Neural cell (in vitro differentiated cells): ENCODE data around the gene BMP2K.

Source experiments
- EP300 ChIP-seq: fragments of 450-650 bp; conservative IDR thresholded peaks from 2 replicates; pipeline ENCODE4 v1.6.1; 2014; ENCODE audit warnings: antibody characterized with exemption, mild to moderate bottlenecking, moderate library complexity; ENCODE audit not compliant: poor library complexity, severe bottlenecking
- EZH2 ChIP-seq: fragments of 200-600, 300-800 bp; shearing (Covaris generic), sonication (generic); IDR thresholded peaks from 2 replicates; pipeline ENCODE4 v1.6.1; 2014; ENCODE audit warnings: antibody characterized with exemption, low read length, borderline replicate concordance, mild to moderate bottlenecking; ENCODE audit not compliant: insufficient read depth, poor library complexity, severe bottlenecking
- MXI1 ChIP-seq: fragments of 450-650 bp; conservative IDR thresholded peaks from 2 replicates; pipeline ENCODE4 v1.6.1; 2014; ENCODE audit warnings: antibody characterized with exemption, mild to moderate bottlenecking; ENCODE audit not compliant: poor library complexity, severe bottlenecking
- POLR2AphosphoS5 ChIP-seq: IDR thresholded peaks from 2 replicates; pipeline ENCODE4 v1.6.1; 2012
- RAD21 ChIP-seq: fragments of 450-650 bp; conservative IDR thresholded peaks from 2 replicates; pipeline ENCODE4 v1.6.1; 2014; ENCODE audit warnings: antibody characterized with exemption, mild to moderate bottlenecking, moderate library complexity
- SMC3 ChIP-seq: fragments of 450-650 bp; conservative IDR thresholded peaks from 2 replicates; pipeline ENCODE4 v1.6.1; 2014; ENCODE audit warnings: antibody characterized with exemption, mild to moderate bottlenecking, moderate library complexity; ENCODE audit not compliant: poor library complexity
- TF ChIP-seq, protein P1 (sequence below): fragments of 450-650 bp; IDR thresholded peaks from 2 replicates; pipeline ENCODE4 v1.5.1; 2014; ENCODE audit warnings: antibody characterized with exemption, mild to moderate bottlenecking, moderate library complexity; ENCODE audit not compliant: poor library complexity, severe bottlenecking
- TF ChIP-seq, protein P2 (sequence below): IDR thresholded peaks from 2 replicates; pipeline ENCODE4 v1.6.1; 2012; ENCODE audit warnings: borderline replicate concordance

DNA sequence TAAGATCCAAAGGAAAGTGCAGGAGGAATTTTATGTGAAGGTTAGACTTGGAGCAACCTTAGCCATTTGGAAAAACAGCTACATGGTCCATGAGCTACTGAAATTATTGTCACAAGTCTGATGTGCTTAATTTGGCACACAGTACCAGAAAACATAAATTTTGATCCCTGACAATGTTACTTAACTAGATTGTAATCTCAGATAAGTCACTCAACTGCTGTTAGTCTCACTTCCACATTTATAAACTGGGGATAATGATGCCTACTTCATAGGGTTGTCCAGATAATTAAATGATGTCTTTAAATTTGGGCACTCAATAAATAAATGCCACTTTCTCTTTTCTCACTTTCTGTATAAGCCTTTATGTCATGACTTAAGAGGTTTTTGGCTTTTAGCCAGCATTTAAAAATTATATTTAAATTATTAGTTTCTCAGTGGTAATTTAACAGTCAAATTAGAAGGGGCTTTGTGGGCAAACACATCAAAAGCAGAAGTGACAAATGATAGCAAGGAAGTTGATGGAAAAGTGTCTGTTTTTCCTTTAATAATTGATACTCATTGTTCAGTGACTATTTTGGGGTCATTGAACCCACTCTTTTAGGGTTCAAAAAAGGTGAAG, 104.8 kb downstream of the BMP2K start:
- TF ChIP-seq, protein P1, sequence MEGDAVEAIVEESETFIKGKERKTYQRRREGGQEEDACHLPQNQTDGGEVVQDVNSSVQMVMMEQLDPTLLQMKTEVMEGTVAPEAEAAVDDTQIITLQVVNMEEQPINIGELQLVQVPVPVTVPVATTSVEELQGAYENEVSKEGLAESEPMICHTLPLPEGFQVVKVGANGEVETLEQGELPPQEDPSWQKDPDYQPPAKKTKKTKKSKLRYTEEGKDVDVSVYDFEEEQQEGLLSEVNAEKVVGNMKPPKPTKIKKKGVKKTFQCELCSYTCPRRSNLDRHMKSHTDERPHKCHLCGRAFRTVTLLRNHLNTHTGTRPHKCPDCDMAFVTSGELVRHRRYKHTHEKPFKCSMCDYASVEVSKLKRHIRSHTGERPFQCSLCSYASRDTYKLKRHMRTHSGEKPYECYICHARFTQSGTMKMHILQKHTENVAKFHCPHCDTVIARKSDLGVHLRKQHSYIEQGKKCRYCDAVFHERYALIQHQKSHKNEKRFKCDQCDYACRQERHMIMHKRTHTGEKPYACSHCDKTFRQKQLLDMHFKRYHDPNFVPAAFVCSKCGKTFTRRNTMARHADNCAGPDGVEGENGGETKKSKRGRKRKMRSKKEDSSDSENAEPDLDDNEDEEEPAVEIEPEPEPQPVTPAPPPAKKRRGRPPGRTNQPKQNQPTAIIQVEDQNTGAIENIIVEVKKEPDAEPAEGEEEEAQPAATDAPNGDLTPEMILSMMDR: no peak
- TF ChIP-seq EP300 (no peak), POLR2AphosphoS5 (no peak), EZH2 (no peak), RAD21 (no peak), MXI1 (no peak), SMC3 (no peak)
- TF ChIP-seq, protein P2, sequence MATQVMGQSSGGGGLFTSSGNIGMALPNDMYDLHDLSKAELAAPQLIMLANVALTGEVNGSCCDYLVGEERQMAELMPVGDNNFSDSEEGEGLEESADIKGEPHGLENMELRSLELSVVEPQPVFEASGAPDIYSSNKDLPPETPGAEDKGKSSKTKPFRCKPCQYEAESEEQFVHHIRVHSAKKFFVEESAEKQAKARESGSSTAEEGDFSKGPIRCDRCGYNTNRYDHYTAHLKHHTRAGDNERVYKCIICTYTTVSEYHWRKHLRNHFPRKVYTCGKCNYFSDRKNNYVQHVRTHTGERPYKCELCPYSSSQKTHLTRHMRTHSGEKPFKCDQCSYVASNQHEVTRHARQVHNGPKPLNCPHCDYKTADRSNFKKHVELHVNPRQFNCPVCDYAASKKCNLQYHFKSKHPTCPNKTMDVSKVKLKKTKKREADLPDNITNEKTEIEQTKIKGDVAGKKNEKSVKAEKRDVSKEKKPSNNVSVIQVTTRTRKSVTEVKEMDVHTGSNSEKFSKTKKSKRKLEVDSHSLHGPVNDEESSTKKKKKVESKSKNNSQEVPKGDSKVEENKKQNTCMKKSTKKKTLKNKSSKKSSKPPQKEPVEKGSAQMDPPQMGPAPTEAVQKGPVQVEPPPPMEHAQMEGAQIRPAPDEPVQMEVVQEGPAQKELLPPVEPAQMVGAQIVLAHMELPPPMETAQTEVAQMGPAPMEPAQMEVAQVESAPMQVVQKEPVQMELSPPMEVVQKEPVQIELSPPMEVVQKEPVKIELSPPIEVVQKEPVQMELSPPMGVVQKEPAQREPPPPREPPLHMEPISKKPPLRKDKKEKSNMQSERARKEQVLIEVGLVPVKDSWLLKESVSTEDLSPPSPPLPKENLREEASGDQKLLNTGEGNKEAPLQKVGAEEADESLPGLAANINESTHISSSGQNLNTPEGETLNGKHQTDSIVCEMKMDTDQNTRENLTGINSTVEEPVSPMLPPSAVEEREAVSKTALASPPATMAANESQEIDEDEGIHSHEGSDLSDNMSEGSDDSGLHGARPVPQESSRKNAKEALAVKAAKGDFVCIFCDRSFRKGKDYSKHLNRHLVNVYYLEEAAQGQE: no peak
